Activated naive CD8-positive, alpha-beta T cell treated with anti-CD3 and anti-CD28 coated beads, Interleukin-2, amount 50 U/mL, for 16 hours (primary cell): ENCODE measurements around the gene MAFG.

ENCODE experiments used
- DNase-seq: peaks from one replicate; pipeline ENCODE4 v3.0.0-alpha.2; 2020; ENCODE audit warnings: low read depth, low spot score

The MAFG gene

GRCh38 chr17:81909966-81910839, 17.3 kb downstream of the MAFG start:
- no peak for DNase-seq

DNA sequence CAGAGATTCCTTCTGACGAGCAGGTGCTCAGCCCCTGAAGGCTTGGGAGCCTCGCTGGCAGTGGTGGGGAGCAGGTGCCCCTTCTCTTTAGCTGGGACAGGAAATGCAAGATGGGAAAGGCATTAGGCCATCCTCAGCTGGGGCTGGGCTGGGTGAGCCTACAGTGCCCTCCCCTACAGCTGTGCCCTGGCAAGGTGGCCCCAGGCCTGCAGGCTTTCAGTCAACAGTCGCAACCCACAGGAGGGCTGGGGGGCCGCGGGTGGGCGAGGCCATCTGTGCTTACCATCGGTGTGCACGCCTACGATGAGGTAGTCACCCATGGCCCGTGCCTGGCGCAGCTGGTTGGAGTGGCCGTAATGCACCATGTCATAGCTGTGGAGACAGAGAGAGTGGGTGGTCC, 18.3 kb downstream of the MAFG start:
- no peak for DNase-seq

DNA sequence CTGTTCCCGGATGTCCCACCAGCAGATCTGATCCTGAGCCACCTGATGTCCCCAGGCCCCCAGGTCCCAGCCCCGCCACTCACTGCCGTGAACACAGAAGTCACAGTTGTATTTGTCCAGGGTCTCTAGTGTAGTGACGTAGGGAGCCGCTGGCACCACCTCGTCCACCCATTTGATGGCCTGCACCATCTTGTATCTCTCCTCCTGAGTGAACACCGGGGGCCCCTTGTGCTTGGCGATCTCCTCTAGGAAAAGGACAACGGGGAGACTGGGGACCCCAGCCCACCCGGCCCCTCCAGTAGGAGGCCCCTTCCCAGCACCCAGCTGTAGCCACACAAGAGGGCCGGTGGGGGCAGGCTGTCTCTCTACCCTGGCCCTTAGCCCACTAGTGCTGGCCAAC, 18.7 kb downstream of the MAFG start:
- no peak for DNase-seq

- no peak for DNase-seq
Measured at GRCh38 chr17:81907219-81908145, 20.1 kb downstream of the MAFG start.

DNA sequence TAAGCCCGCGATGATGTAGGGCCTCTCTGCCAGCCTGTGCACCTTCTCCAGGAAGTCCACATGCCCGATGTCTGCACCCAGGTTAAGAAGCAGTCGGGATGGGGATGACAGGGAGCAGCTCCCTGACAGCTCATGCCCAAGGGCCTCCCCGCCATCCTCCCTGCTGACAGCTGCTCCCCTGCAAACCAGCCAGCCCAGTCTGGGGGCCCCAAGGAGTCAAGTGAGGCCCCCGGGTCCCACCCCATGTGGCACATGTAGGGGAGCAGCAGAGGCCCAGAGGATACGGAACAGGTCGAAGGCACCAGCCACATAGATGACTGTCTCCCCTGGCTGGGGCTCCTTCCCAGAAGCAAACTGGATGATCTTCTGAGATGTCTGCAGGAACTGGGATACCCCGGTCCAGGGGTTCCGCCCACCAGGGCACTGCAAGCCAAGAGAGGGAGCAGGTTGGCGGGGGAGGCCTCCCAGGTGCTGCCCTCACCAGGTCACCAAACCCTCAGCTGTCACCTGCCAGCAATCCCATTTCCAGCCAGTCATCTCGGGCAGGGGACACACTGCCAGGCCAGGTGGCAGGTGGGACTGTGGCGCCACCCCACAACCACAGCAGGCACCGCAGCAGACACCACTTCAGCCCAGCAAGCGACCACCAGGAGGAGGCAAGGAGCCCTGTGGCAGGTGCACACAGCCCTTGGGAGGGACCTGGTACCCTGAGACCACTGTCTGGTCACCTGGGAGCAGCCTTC, 20.9 kb downstream of the MAFG start:
- DNase-seq = no peak

- DNase-seq = no peak
Measured at GRCh38 chr17:81905993-81906392, 21.5 kb downstream of the MAFG start.

DNA sequence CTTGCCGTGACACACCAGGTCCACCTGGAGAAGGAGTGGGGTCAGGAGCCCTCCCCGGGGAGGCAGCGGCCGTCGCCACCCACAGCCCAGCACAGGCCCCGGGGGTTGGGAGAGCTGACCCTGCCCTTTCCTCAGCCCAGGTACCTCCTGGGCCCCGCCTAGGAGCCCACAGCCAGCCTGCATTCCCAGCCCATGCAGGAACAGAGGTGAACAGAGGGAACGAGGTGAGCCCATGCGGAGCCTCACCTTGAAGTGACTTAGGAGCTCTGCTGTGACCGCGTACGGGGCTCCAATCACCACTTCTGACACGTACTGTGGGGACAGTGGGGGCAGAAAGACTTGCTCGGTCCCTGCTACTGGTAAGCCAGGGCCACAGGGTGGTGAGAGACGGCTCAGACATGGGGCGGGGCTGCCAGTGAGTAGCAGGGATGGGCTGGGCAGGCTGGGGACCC, 22.1 kb downstream of the MAFG start:
- DNase-seq = no peak

- DNase-seq = no peak
Measured at GRCh38 chr17:81904600-81905423, 22.7 kb downstream of the MAFG start.

DNA sequence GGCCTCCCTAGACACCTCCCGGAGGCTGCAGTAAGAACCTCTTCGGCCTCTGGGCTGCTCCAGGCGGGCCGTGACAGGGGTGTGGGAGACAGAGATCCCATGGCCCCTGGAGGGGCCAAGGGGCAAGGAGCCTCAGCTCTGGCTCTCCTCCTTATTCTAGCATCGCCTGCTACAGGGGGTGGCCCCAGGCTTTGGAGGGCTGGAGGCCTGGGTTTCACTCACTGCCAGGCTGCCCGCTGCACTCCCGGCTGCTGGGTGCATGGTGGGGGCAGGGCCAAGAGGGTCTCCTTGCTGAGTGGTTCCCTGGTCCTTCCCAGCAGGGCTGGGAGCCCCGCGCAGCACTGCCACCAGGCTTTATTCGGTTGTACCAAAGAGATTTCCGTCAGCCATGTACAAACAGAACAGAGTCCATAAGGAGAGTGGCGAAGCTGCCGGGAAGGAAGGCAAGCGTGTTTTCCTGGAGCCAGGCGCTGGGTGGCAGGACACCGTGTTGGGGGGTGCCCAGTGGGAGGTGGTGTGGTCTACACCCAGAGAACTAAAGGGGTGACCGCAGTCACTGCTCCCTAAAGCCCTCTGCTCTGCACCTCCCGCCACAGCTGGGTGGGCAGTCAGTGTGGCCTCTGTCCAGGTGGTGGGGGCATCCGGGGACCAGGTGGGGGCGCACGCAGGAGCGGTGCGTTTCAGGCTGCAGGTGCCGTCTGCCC, 23.5 kb downstream of the MAFG start:
- no peak for DNase-seq

DNA sequence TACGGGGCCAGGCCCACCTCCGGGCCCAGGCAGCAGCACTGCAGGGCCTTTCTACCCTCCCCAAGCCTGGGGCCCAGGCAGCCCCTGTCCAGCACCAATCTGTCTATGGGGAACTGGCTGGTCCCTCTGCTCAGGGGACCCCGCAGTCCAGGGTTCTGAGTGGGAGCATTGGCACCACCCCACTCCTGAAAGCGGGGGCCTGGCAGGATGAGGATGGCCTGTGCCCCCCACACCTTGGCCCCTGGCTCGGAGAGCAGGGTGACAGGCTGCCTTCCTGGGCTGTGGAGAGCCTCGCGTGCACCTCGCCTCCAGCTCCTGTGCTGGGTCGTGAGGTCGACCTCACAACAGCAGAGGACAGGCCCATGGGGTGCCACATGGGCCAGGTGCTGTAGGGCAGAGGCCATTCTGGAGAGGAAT, 24.1 kb downstream of the MAFG start:
- DNase-seq = no peak

- no peak for DNase-seq
Measured at GRCh38 chr17:81902653-81903414, 24.7 kb downstream of the MAFG start.

- no peak for DNase-seq
Measured at GRCh38 chr17:81902023-81902652, 25.4 kb downstream of the MAFG start, which contains the start of gene NPB. NPB (plus strand) TSS chr17:81902238; CDS start chr17:81902278, 40 bp downstream.

- no peak for DNase-seq
Measured at GRCh38 chr17:81901167-81902022, 26.1 kb downstream of the MAFG start.

- DNase-seq = no peak
Measured at GRCh38 chr17:81900181-81900820, 27.2 kb downstream of the MAFG start.

DNA sequence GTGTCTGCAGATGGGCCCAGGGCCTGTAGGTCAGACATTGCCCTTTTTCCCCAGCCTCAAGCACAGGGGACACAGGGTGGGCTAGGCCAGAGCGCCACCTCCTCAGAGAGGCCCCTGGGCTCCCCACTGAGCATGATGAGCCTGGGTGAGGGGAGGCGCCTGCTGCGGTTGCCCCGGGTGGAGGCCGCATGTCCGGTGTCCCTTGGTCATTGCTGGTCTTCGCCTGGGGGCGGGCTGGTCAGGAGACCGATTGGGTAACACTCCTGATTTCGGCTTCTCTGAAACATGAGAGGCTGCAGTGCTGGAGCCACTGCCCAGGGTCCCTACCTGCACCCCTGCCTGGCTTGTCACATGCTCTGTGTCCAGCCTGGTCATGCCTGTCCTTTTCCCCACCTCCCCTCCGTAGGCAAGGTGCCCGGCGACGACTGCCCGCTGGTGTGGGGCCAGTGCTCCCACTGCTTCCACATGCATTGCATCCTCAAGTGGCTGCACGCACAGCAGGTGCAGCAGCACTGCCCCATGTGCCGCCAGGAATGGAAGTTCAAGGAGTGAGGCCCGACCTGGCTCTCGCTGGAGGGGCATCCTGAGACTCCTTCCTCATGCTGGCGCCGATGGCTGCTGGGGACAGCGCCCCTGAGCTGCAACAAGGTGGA, 27.9 kb downstream of the MAFG start:
- no peak for DNase-seq

- DNase-seq = no peak
Measured at GRCh38 chr17:81898885-81899284, 28.6 kb downstream of the MAFG start.
